GF-D8 (cell line): ENCODE data around the gene ZNF277.

Source experiments
- DNase-seq: peaks from one replicate; lab custom pipeline; 2025; lab: John Stamatoyannopoulos, UW

ZNF277 gene

GRCh38 chr7:112206238-112206990, at the start of gene ZNF277, which contains the start of gene DOCK4:
ZNF277 (plus strand) TSS chr7:112206695; CDS start chr7:112206717, 22 bp downstream.
DOCK4 (minus strand) TSS chr7:112206399; CDS start chr7:112206138, 261 bp downstream.
- peak; percentile 93 for DNase-seq

- no peak for DNase-seq
These were observed 49.4 kb upstream of the ZNF277 start for GRCh38 chr7:112157072-112157471.

GRCh38 chr7:112159351-112159750, 47.1 kb upstream of the ZNF277 start:
- DNase-seq, result no peak

- no peak for DNase-seq
These were observed 46.2 kb upstream of the ZNF277 start for GRCh38 chr7:112160130-112160770.

GRCh38 chr7:112160771-112161150, 45.7 kb upstream of the ZNF277 start:
- DNase-seq, result no peak

- DNase-seq, result no peak
These were observed 45.0 kb upstream of the ZNF277 start for GRCh38 chr7:112161253-112162141.

- no peak for DNase-seq
These were observed 44.2 kb upstream of the ZNF277 start for GRCh38 chr7:112162142-112162766.

- DNase-seq, result no peak
These were observed 43.5 kb upstream of the ZNF277 start for GRCh38 chr7:112162784-112163506.

GRCh38 chr7:112167147-112167546, 39.3 kb upstream of the ZNF277 start:
- no peak for DNase-seq

- DNase-seq, result no peak
These were observed 37.6 kb upstream of the ZNF277 start for GRCh38 chr7:112168915-112169314.

GRCh38 chr7:112171673-112172072, 34.8 kb upstream of the ZNF277 start:
- no peak for DNase-seq

GRCh38 chr7:112172870-112173567, 33.5 kb upstream of the ZNF277 start:
- no peak for DNase-seq

GRCh38 chr7:112173568-112173905, 33.0 kb upstream of the ZNF277 start:
- DNase-seq, result no peak

GRCh38 chr7:112174192-112174591, 32.3 kb upstream of the ZNF277 start:
- DNase-seq, result no peak

GRCh38 chr7:112176241-112176640, 30.3 kb upstream of the ZNF277 start:
- no peak for DNase-seq

GRCh38 chr7:112176693-112177415, 29.6 kb upstream of the ZNF277 start:
- no peak for DNase-seq

GRCh38 chr7:112180223-112180622, 26.3 kb upstream of the ZNF277 start:
- no peak for DNase-seq

- no peak for DNase-seq
These were observed 23.7 kb upstream of the ZNF277 start for GRCh38 chr7:112182749-112183148.

GRCh38 chr7:112183266-112183665, 23.2 kb upstream of the ZNF277 start:
- no peak for DNase-seq

- no peak for DNase-seq
These were observed 22.0 kb upstream of the ZNF277 start for GRCh38 chr7:112184455-112184854.
